Lung (tissue), 12 donors: ENCODE data around the gene POU6F2. TPM values are rescaled to one million over a fixed set of nuclear protein-coding genes. Genes with fewer than 3 reads are reported as not detected.

Source experiments
- ATAC-seq: fragments of 200-7000 bp; cut with Tn5 transposase; one replicate; pipeline ENCODE4 v1.9.1; 2020; ENCODE audit warnings: moderate number of reproducible peaks; ENCODE audit not compliant: insufficient read depth, low FRiP score
- DNase-seq, 3 donors: peaks; one replicate each; pipeline ENCODE4 v3.0.0-alpha.2; 2013 to 2017
- H3K27ac ChIP-seq, 2 donors: one replicate each; pipeline ENCODE4 v1.5.1; 2013; ENCODE audit warnings: mild to moderate bottlenecking in 2 of 2, moderate library complexity in 2 of 2, control low read depth in 1 of 2, inconsistent platforms in 1 of 2, low read depth in 1 of 2, low read length in 1 of 2
- H3K27me3 ChIP-seq, 3 donors: one replicate each; pipeline ENCODE4 v1.5.1; 2013; ENCODE audit warnings: low read length in 2 of 3; ENCODE audit not compliant: control insufficient read depth in 3 of 3, insufficient read depth in 3 of 3
- H3K36me3 ChIP-seq, 4 donors: one replicate each; pipeline ENCODE4 v1.5.1; 2013; ENCODE audit warnings: low read length in 4 of 4, mild to moderate bottlenecking in 1 of 4, moderate library complexity in 1 of 4; ENCODE audit not compliant: control insufficient read depth in 4 of 4, insufficient read depth in 4 of 4
- H3K4me1 ChIP-seq, 5 donors: one replicate each; pipeline ENCODE4 v1.5.1; 2013; ENCODE audit warnings: low read length in 5 of 5, mild to moderate bottlenecking in 2 of 5, moderate library complexity in 1 of 5; ENCODE audit not compliant: control insufficient read depth in 5 of 5, insufficient read depth in 5 of 5
- H3K4me3 ChIP-seq: one replicate; pipeline ENCODE4 v1.5.1; 2013; ENCODE audit warnings: mild to moderate bottlenecking, control low read depth, moderate library complexity
- H3K9ac ChIP-seq, 2 donors: one replicate each; pipeline ENCODE4 v1.5.1; 2013; ENCODE audit warnings: low read length in 2 of 2, control low read depth in 1 of 2; ENCODE audit not compliant: insufficient read depth in 1 of 2
- H3K9me3 ChIP-seq, 4 donors: one replicate each; pipeline ENCODE4 v1.5.1; 2013; ENCODE audit warnings: low read length in 3 of 4, mild to moderate bottlenecking in 1 of 4, moderate library complexity in 1 of 4; ENCODE audit not compliant: control insufficient read depth in 4 of 4, insufficient read depth in 3 of 4
- CTCF ChIP-seq: IDR thresholded peaks from 2 replicates; pipeline ENCODE4 v1.5.1; 2012; ENCODE audit warnings: mild to moderate bottlenecking; ENCODE audit errors: control extremely low read depth, extremely low read depth
- WGBS, 2 donors: extraction: QIAGEN DNeasy Blood & Tissue Kit; methylation state at CpG; one replicate each; pipeline ENCODE4 v1.1.7; 2013; 5-methylcytosine and 5-hydroxymethylcytosine counted together
- polyA plus RNA-seq, 2 donors: library from polyadenylated mRNA; stranded (reverse); fragments of 200-250 nt; gene quantifications; one replicate each; pipeline ENCODE4 v1.2.1, GENCODE V29; 2013
- total RNA-seq, 2 donors: library from RNA; depleted of rRNA in 1 of 2; stranded (reverse); fragments of >200 nt in 1 of 2; gene quantifications; one replicate each; pipeline ENCODE4 v1.2.1, GENCODE V29; 2014 to 2021
- donor health status: control.
- donor health status: control.
- donor health status: Bipolar disorder and iron deficiency.
- donor health status: healthy.
- donor health status: DM: yes; HTN: yes; CAD: no.

POU6F2 gene
- total and polyA plus RNA-seq, 4 donors = 0.08 to 0.18 TPM; not detected in 2

GRCh38 chr7:39400836-39401235, 423.1 kb downstream of the POU6F2 start:
- Histone ChIP-seq H3K36me3 (no peaks in the 10 kb centered on the region), H3K9me3 (peaks cover 0 to 2% (median 0%) of the 10 kb centered on the region in 4 donors), H3K4me3 (no peak overlapping the region), H3K27ac (no peak overlapping the region), H3K4me1 (no peaks in the 10 kb centered on the region), H3K9ac (no peak overlapping the region), H3K27me3 (no peaks in the 10 kb centered on the region)
- WGBS, 2 donors = 81 to 86% methylated on average over 3 of the region's 3 CpGs
- no peak for ATAC-seq
- no peak for DNase-seq
- no peak for TF ChIP-seq CTCF

- Histone ChIP-seq H3K9me3 (peaks cover 0 to 2% (median 0%) of the 10 kb centered on the region in 4 donors), H3K4me3 (no peak overlapping the region)
Measured at GRCh38 chr7:39402034-39402433, 424.3 kb downstream of the POU6F2 start.

GRCh38 chr7:39404907-39405306, 427.2 kb downstream of the POU6F2 start:
- 84 to 86% methylated on average over 1 of the region's 1 CpG for WGBS, 2 donors
- Histone ChIP-seq H3K4me1 (no peaks in the 10 kb centered on the region), H3K9me3 (peaks cover 0 to 2% (median 0%) of the 10 kb centered on the region in 4 donors), H3K27ac (no peak overlapping the region), H3K9ac (no peak overlapping the region), H3K27me3 (no peaks in the 10 kb centered on the region), H3K36me3 (no peaks in the 10 kb centered on the region), H3K4me3 (no peak overlapping the region)
- TF ChIP-seq CTCF = no peak
- DNase-seq (no peak), ATAC-seq (no peak)

More at GRCh38 chr7:39402034-39402433, 424.3 kb downstream of the POU6F2 start:
- no peaks in the 10 kb centered on the region for H3K27me3 ChIP-seq
- ATAC-seq (no peak), DNase-seq (no peak)
- H3K27ac ChIP-seq = no peak overlapping the region
- TF ChIP-seq CTCF = no peak
- no peaks in the 10 kb centered on the region for H3K4me1 ChIP-seq
- no peak overlapping the region for H3K9ac ChIP-seq
- H3K36me3 ChIP-seq = no peaks in the 10 kb centered on the region

- no peak overlapping the region for H3K4me3 ChIP-seq
- TF ChIP-seq CTCF = no peak
- 84 to 96% methylated on average over 3 of the region's 3 CpGs for WGBS, 2 donors
- ATAC-seq = no peak
- H3K27ac ChIP-seq = no peak overlapping the region
- no peaks in the 10 kb centered on the region for H3K27me3 ChIP-seq
- no peaks in the 10 kb centered on the region for H3K36me3 ChIP-seq
- no peaks in the 10 kb centered on the region for H3K9me3 ChIP-seq
- no peaks in the 10 kb centered on the region for H3K4me1 ChIP-seq
- no peak for DNase-seq
- no peak overlapping the region for H3K9ac ChIP-seq
Measured at GRCh38 chr7:39405581-39405980, 427.9 kb downstream of the POU6F2 start.
